Astrocyte (in vitro differentiated cells and primary cell): Measurements from ENCODE around the gene SPHK1.

Experiments used
- EZH2 ChIP-seq: IDR thresholded peaks from 2 replicates; pipeline ENCODE4 v1.6.1; 2012; ENCODE audit warnings: mild to moderate bottlenecking, low read length, inconsistent platforms; ENCODE audit not compliant: insufficient read depth
- TF ChIP-seq, protein P1 (sequence below): IDR thresholded peaks from 2 replicates; pipeline ENCODE4 v1.5.1; 2011; ENCODE audit warnings: low read depth, mild to moderate bottlenecking, inconsistent platforms, low read length, moderate library complexity; ENCODE audit not compliant: insufficient read depth

DNA sequence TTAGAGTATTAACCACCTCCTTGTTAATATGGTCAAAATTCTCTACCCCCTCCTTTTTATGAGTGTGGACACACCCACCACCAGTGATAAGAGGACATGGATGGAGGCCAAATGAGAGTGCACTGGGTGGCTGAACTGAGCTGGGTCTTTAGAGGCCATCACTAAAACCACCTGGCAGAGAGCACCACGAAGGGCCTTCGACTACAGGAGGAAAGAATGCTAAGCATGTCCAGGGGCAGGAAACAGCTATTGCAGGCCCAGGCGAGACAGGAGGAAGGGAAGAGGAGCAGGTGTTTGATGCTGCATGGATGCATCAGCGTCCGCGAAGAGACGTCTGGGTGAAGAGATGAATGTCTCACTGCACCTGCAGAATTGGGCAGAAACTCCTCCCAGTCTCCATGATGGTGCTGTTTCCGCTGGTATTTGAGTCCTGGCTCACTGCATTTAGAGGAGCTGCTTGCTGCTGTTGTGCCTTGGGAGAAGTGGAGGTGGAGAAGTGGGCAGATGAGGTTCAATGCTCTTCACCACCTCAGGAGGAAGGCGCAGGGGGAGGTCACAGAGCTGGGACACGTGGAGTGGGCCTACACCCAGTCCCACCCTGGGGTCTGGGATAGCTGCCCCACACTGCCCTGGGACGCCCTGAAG, 33.2 kb downstream of the SPHK1 start:
- TF ChIP-seq, protein P1, sequence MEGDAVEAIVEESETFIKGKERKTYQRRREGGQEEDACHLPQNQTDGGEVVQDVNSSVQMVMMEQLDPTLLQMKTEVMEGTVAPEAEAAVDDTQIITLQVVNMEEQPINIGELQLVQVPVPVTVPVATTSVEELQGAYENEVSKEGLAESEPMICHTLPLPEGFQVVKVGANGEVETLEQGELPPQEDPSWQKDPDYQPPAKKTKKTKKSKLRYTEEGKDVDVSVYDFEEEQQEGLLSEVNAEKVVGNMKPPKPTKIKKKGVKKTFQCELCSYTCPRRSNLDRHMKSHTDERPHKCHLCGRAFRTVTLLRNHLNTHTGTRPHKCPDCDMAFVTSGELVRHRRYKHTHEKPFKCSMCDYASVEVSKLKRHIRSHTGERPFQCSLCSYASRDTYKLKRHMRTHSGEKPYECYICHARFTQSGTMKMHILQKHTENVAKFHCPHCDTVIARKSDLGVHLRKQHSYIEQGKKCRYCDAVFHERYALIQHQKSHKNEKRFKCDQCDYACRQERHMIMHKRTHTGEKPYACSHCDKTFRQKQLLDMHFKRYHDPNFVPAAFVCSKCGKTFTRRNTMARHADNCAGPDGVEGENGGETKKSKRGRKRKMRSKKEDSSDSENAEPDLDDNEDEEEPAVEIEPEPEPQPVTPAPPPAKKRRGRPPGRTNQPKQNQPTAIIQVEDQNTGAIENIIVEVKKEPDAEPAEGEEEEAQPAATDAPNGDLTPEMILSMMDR, result no peak
- no peak for TF ChIP-seq EZH2
